ENCODE data around the gene RAD51B.

RAD51B gene

GRCh38 chr14:67831113-67831512 lies 11.5 kb downstream of the RAD51B start:
- DNase-seq (ENCODE audit: low read depth, low spot score) = no peak

DNA sequence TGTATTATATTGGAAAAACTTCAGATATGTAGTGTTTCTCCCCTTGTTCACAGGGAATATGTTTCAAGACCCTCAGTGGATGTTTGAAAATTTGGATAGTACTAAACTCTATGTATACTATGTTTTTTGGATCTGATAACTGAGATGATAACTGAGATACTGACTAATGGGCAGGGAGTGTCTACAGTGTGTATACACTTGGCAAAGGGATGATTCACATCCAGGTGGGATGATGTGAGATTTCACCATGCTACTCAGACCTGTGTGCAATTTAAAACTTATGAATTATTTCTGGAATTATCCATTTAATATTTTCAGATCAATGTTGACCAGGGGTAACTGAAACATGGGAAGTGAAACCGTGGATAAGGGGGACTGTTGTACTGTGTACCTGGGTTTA lies 13.8 kb downstream of the RAD51B start:
- DNase-seq (ENCODE audit: low read depth, low spot score) = no peak
- peak overlapping the region; percentile 54 for H3K27ac ChIP-seq

More at GRCh38 chr14:67831113-67831512, 11.5 kb downstream of the RAD51B start:
- H3K27ac ChIP-seq = no peak overlapping the region

DNA sequence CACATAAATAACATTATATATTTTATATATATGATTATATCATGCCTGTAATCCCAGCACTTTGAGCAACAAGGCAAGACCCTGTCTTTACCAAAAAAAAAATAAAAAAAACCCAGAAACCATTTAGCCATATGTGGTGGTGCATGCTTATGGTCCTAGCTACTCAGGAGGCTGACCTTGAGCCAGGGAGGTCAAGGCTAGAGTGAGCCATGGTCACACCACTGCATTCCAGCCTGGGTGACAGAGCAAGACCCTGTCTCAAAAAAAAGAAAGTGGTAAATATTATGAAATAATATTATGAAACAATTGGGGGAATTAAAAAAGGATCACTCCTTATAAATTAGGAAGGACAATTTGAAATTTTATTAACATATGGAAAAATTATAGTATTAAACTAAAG lies 16.0 kb downstream of the RAD51B start:
- no peak overlapping the region for H3K27ac ChIP-seq
- DNase-seq (ENCODE audit: low read depth, low spot score) = no peak

DNA sequence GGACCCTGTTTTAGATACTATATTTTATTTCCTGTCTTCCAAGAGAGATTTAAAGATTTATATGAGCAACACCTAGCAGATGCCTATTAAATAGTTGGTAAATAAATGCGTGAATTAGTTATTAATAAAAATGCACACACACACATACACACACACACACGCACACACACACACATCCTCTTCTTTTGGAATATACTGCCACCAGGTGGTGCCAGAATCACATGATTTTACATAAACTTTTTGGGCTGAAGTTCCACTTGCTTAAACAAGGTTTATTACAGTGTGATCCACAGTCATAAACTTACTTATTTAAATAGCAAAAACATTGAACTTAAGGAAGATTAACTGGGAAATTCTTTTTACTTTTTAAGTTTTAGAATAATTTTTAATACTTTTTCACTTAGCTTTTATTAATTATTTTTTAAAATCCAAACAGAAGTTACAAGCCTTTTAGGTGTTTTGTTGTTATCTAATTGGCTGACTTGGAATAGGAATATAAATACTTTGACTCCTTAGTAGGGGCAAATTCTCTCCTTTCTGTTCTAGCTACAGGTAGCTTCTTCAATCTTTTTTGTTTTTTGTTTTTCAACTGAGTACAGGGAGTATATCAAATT lies 17.5 kb downstream of the RAD51B start:
- H3K27ac ChIP-seq = no peak overlapping the region
- DNase-seq (ENCODE audit: low read depth, low spot score) = peak; percentile 49

DNA sequence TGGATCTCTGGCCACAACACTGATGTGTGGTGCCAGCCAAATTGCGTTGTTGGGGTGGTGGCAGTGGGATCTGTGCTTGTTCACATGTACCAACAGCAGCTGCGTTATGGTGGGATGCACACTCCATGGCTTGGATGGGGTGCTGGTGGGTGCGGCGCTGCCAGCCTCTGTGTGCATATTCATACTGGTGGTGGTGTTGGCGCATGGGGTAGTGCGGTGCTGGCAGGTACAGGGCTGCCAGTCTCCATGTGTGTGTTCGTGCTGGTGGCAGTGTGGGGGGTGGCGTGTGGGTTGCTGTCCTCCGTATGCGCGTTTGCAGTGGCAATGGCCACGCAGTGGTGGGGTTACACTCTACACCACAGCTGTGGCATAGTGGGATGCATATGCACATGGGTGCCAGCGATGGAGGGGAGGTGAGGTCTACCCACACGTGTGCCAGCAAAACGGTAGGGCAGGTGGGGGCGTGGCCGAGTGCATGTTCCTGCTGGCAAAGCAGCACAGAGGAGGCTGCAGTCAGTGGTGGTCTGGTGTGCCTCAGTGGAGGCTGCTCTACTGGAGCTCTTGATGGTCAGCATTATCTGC lies 26.5 kb downstream of the RAD51B start:
- no peak for DNase-seq (ENCODE audit: low read depth, low spot score)
- H3K27ac ChIP-seq = no peak overlapping the region

- no peak for DNase-seq (ENCODE audit: low read depth, low spot score)
- H3K27ac ChIP-seq = no peak overlapping the region
Observed at GRCh38 chr14:67850066-67850830, 30.7 kb downstream of the RAD51B start.

- H3K27ac ChIP-seq = no peak overlapping the region
- DNase-seq (ENCODE audit: low read depth, low spot score) = no peak
Observed at GRCh38 chr14:67851785-67852410, 32.3 kb downstream of the RAD51B start.

- no peak for DNase-seq (ENCODE audit: low read depth, low spot score)
- H3K27ac ChIP-seq = no peak overlapping the region
Observed at GRCh38 chr14:67852926-67853604, 33.5 kb downstream of the RAD51B start.

GRCh38 chr14:67853715-67854114 lies 34.1 kb downstream of the RAD51B start:
- DNase-seq (ENCODE audit: low read depth, low spot score) = no peak

GRCh38 chr14:67856827-67857226 lies 37.2 kb downstream of the RAD51B start:
- DNase-seq (ENCODE audit: low read depth, low spot score) = no peak
- no peak overlapping the region for H3K27ac ChIP-seq

More at GRCh38 chr14:67853715-67854114, 34.1 kb downstream of the RAD51B start:
- H3K27ac ChIP-seq = no peak overlapping the region

- no peak for DNase-seq (ENCODE audit: low read depth, low spot score)
Observed at GRCh38 chr14:67857778-67858350, 38.3 kb downstream of the RAD51B start.

GRCh38 chr14:67859169-67859749 lies 39.7 kb downstream of the RAD51B start:
- DNase-seq (ENCODE audit: low read depth, low spot score) = no peak
- no peak overlapping the region for H3K27ac ChIP-seq

More at GRCh38 chr14:67857778-67858350, 38.3 kb downstream of the RAD51B start:
- no peak overlapping the region for H3K27ac ChIP-seq

- DNase-seq (ENCODE audit: low read depth, low spot score) = peak; percentile 43
- H3K27ac ChIP-seq = peak overlapping the region; percentile 8
Observed at GRCh38 chr14:67863223-67863622, 43.6 kb downstream of the RAD51B start.

GRCh38 chr14:67875175-67876006 lies 55.8 kb downstream of the RAD51B start:
- H3K27ac ChIP-seq = no peak overlapping the region
- DNase-seq (ENCODE audit: low read depth, low spot score) = no peak

DNA sequence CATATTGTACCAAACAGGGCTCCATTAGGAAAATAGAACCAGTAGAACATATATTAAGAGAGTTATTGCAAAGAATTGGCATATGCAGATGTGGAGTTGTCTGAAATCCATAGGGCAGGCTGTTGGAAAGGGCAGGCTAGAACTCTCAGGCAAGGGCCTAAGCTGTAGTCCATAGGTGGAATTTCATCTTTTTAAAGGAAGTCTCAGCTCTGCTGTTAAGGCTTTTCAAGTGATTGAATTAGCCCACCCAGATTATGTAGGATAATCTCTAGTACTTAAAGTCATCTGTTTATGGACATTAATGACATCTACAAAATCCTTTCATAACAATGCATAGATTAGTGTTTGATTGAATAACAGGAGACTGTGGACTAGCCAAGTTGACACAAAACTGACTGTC lies 59.4 kb downstream of the RAD51B start:
- no peak overlapping the region for H3K27ac ChIP-seq
- DNase-seq (ENCODE audit: low read depth, low spot score) = no peak

DNA sequence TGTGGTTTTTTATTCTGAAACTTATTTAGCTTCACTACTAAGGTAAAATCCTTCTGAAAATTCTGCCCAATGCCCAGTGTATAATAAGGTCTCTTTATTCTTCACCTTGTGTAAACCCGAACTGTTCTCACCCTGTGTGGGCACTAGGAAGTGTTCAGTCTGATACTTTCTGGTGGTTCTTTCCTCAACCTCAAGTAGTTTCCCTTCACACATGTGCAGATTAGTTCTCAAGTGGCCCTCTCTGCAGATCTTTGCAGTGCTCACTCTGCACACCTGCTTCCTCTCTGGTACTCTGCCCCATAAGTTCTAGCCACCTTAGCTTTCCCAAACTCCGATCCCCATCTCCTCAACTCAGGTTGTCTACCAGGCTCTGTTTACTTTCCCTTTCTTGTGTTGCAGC lies 61.6 kb downstream of the RAD51B start:
- no peak for DNase-seq (ENCODE audit: low read depth, low spot score)
- no peak overlapping the region for H3K27ac ChIP-seq

- no peak for DNase-seq (ENCODE audit: low read depth, low spot score)
- H3K27ac ChIP-seq = no peak overlapping the region
Observed at GRCh38 chr14:67882986-67883555, 63.5 kb downstream of the RAD51B start.

DNA sequence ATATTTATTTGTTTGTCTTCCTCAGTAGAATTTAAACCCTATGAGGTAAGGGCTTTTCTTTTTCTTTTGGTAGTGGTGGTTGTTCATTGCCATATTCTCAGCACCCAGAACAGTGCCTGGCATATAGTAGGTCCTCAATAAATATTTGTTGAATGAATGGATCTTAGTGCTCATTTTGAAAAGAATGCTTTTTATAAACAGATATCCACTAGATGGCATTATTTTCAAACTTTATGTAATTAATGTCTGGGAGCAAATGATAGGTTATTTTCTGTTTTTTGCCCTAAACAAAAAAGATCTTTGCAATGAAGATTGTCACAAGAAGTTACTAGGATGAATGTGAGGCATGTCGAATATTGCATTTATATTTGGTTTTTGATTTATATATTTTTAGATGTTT lies 64.1 kb downstream of the RAD51B start:
- no peak overlapping the region for H3K27ac ChIP-seq
- no peak for DNase-seq (ENCODE audit: low read depth, low spot score)

DNA sequence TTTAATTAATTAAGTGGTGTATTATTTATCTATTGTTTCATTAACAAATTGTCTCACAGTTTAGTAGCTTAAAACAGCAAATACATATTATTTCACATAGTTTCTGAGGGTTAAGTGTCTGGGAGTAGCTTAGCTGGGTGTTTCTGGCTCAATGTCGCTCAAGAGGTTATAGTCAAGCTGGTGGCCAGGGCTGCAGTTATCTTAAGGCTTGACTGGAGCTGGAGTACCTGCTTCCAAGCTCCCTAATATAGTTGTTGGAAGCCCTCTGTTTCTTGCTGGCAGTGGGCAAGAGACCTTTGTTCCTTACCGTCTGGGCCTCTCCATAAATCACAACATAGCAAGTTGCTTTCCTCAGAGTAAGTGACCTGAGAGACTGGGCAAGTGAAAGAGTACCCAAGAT lies 66.6 kb downstream of the RAD51B start:
- no peak overlapping the region for H3K27ac ChIP-seq
- no peak for DNase-seq (ENCODE audit: low read depth, low spot score)

All from epithelial cell of prostate (primary cell).